ENCODE measurements around the gene BMPR1B.
"Not testable (repeated sequence)": the region's sequence is repeated elsewhere in the genome, so short reads cannot be mapped to it uniquely, and the experiment has no call there.

BMPR1B gene

GRCh38 chr4:95155759-95156451 lies 398.1 kb downstream of the BMPR1B start:
- DNase-seq: no peak

- no peak for DNase-seq
Observed at GRCh38 chr4:95156452-95156765, 398.7 kb downstream of the BMPR1B start.

- DNase-seq: no peak
Observed at GRCh38 chr4:95157596-95157995, 399.8 kb downstream of the BMPR1B start.

- no peak for DNase-seq
Observed at GRCh38 chr4:95158045-95158444, 400.3 kb downstream of the BMPR1B start.

GRCh38 chr4:95158626-95159025 lies 400.9 kb downstream of the BMPR1B start:
- DNase-seq: no peak

- DNase-seq: no peak
Observed at GRCh38 chr4:95159384-95159783, 401.6 kb downstream of the BMPR1B start.

GRCh38 chr4:95161781-95162469 lies 404.2 kb downstream of the BMPR1B start:
- no peak for DNase-seq

GRCh38 chr4:95162867-95163266 lies 405.1 kb downstream of the BMPR1B start:
- no peak for DNase-seq

- peak; percentile 64 for DNase-seq
Observed at GRCh38 chr4:95165926-95166524, 408.3 kb downstream of the BMPR1B start.

- no peak for DNase-seq
Observed at GRCh38 chr4:95167805-95168204, 410.1 kb downstream of the BMPR1B start.

- DNase-seq: no peak
Observed at GRCh38 chr4:95170176-95170575, 412.4 kb downstream of the BMPR1B start.

- DNase-seq: not testable (repeated sequence)
Observed at GRCh38 chr4:95171377-95171776, 413.6 kb downstream of the BMPR1B start.

- DNase-seq: no peak
Observed at GRCh38 chr4:95178938-95179337, 421.2 kb downstream of the BMPR1B start.

GRCh38 chr4:95180531-95181242 lies 422.9 kb downstream of the BMPR1B start:
- DNase-seq: no peak

GRCh38 chr4:95181243-95181995 lies 423.7 kb downstream of the BMPR1B start:
- no peak for DNase-seq

- DNase-seq: no peak
Observed at GRCh38 chr4:95181996-95182306, 424.2 kb downstream of the BMPR1B start.

- DNase-seq: no peak
Observed at GRCh38 chr4:95183656-95184408, 426.1 kb downstream of the BMPR1B start.

GRCh38 chr4:95186666-95187065 lies 428.9 kb downstream of the BMPR1B start:
- no peak for DNase-seq

- DNase-seq: no peak
Observed at GRCh38 chr4:95188701-95189370, 431.1 kb downstream of the BMPR1B start.

- DNase-seq: peak; percentile 81
Observed at GRCh38 chr4:95190751-95191436, 433.1 kb downstream of the BMPR1B start.

- no peak for DNase-seq
Observed at GRCh38 chr4:95191537-95191936, 433.8 kb downstream of the BMPR1B start.
